ENCODE data around the gene DCUN1D2. TPM values are rescaled to one million over a fixed set of nuclear protein-coding genes. Genes with fewer than 3 reads are reported as not detected.

DCUN1D2 gene
- total RNA-seq, 2 donors from 2014 or later: 18.5 to 24.4 TPM

DNA sequence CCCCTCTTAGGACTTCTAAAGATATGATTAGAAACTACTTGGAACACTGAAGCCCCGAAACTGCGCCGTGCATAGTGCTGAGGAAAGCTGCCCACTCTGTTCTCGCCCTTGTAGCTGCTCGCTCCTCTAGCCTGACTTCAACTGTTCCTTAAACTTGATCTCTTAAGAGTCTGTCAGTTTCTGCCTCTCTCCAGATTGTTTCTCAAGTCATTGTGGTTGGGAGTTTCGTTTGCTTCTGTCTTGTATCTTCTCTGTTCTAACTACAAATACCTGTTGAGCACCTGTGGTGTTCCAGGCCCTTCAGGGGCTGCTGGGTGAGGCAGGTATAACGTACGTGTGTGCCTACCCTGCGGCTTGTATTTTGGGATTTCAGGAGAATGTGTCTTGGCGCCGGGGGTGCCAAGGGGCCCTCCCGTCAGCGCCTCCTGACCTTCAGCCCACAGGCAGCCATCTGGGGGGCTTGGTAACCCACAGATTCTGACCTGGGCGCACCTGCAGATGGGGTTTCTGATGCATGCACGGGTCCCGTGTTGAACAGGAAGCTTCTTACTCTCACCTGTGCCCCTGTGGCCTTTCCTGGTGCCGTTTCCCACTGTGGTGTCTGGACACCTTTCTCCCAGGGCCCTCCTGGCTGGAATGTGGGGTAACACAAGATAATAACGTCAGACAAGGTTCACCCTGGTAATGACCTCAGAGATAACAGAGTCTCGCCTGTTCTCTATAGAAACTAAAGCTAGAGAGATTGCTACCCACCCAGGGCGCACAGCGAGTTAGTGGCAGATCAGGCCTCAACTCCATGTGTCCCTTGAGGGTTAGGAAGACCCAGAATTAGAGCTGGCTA, 17.2 kb upstream of the DCUN1D2 start:
- Mint-ChIP-seq H3K9me3 (no peaks in the 10 kb centered on the region), H3K36me3 (ENCODE audit: low read depth) (peaks cover 48% of the 10 kb centered on the region), H3K27me3 (no peaks in the 10 kb centered on the region), H3K4me3 (no peak overlapping the region), H3K27ac (no peak overlapping the region), H3K4me1 (no peaks in the 10 kb centered on the region)
- ATAC-seq (replicated peaks): no peak

DNA sequence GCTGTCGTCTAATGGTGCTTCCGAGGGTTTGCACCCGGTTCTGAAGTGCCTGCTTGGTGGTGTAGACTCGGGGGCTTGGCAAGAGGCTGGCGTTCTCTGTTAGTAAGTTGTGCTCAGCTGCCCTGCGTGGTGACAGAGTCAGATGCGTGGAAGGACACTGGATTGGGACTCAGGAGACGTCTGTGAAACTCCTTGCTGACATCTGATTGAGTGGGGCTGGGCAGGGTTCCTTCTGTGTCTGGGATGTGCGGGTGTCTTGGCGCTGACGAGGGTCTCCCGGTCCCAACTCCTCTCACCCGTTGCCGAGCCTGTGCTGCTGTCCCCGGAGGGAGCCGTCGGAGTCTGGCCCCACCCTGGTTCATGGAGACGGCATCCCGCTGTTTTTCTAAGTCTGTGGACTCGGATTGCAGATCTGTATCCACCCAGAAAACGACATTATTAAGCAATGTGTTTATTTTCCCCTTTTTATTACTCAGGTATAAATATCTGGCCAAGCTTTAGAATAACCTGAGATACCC, 16.4 kb upstream of the DCUN1D2 start:
- peaks cover 47% of the 10 kb centered on the region for H3K36me3 Mint-ChIP-seq (ENCODE audit: low read depth)
- H3K9me3 Mint-ChIP-seq: no peaks in the 10 kb centered on the region
- no peaks in the 10 kb centered on the region for H3K27me3 Mint-ChIP-seq
- H3K4me3 Mint-ChIP-seq: no peak overlapping the region
- H3K4me1 Mint-ChIP-seq: no peaks in the 10 kb centered on the region
- no peak for ATAC-seq (replicated peaks)
- H3K27ac Mint-ChIP-seq: no peak overlapping the region

DNA sequence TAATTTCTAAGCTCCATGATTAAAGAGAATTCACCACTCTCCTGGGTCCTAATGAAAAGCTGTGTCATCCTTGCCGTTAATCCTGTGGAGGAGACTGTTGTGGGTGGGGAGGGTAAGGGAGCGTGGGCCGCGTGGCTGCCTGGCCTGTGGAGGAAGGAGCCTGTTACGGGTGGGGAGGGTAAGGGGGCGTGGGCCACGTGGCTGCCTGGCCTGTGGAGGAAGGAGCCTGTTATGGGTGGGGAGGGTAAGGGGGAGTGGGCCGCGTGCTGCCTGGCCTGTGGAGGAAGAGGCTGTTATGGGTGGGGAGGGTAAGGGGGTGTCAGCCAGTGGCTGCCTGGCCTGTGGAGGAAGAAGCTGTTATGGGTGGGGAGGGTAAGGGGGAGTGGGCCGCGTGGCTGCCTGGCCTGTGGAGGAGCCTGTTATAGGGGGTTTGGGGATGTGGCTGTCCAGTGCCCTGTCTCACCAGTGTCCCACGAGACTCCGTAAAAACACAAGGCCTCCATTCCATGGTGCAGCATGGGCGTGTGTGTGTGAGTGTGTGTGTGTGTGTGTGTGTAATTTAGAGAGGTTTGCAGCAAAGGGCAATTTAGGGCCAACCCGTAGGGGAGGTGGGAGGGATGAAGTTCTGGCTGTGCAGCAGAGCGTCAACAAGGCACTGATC, 15.6 kb upstream of the DCUN1D2 start:
- peaks cover 55% of the 10 kb centered on the region for H3K36me3 Mint-ChIP-seq (ENCODE audit: low read depth)
- no peak for ATAC-seq (replicated peaks)
- no peaks in the 10 kb centered on the region for H3K27me3 Mint-ChIP-seq
- no peak overlapping the region for H3K27ac Mint-ChIP-seq
- H3K9me3 Mint-ChIP-seq: no peaks in the 10 kb centered on the region
- H3K4me3 Mint-ChIP-seq: no peak overlapping the region
- H3K4me1 Mint-ChIP-seq: no peaks in the 10 kb centered on the region

DNA sequence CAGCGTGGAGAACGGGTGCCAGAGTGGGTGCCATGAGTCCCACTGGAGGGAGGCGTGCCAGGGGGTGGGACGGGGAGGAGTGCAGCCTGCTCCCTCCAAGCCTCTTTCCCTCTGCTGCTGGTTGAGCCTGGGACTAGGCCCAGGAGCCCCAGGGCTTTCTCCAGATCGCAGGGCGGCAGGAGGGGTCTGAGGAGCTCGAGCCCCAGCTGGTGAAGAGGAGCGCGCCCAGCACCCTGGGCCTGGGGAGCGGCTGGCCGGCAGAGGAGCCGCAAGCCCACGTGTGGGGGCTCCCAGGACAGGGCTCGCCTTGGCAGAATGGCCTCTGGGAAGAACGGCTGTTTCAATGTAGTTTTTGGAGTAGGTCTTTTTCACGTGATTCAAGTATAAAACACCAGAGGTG, 12.2 kb upstream of the DCUN1D2 start:
- Mint-ChIP-seq H3K36me3 (ENCODE audit: low read depth) (peaks cover 71% of the 10 kb centered on the region), H3K4me1 (no peaks in the 10 kb centered on the region), H3K9me3 (no peaks in the 10 kb centered on the region), H3K27me3 (no peaks in the 10 kb centered on the region), H3K4me3 (no peak overlapping the region), H3K27ac (no peak overlapping the region)
- ATAC-seq (replicated peaks): no peak

DNA sequence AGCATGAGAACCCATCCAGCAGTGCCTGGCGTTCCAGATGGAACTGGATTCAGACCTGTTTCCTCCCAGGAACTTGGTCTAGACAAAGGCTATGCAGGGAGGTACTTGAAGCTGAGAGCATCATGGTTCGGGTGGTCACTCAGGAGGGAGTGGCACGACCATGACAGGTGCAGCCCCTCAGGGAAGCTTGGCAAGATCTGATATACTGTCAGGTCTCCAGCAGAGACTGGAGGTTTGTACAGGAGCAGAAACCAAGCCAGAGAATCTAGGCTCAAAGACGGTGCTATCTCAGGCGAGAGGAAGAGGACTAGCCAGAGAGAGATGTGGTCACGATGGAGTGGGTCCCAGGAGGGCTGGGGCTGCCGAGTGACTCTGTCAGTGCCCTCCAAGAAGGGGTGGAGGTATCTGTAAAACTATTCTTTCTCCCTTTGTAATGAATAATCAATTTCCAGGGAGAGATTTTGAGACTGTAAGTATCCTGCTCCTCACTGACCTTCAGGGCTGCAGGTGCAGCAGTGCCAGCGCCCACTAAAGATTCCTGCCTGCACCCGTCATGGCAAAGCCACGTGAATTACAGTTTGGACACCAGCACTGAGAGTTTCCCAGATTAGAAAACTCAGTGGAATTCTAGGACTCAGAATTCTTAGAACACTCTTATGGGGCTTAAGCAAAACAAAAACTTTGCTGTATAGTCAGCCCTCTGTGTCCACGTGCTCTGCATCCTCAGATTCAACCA, 10.2 kb upstream of the DCUN1D2 start:
- Mint-ChIP-seq H3K4me1 (peaks cover 4% of the 10 kb centered on the region), H3K4me3 (no peak overlapping the region), H3K27me3 (no peaks in the 10 kb centered on the region), H3K9me3 (no peaks in the 10 kb centered on the region), H3K27ac (no peak overlapping the region), H3K36me3 (ENCODE audit: low read depth) (peaks cover 85% of the 10 kb centered on the region)
- no peak for ATAC-seq (replicated peaks)

DNA sequence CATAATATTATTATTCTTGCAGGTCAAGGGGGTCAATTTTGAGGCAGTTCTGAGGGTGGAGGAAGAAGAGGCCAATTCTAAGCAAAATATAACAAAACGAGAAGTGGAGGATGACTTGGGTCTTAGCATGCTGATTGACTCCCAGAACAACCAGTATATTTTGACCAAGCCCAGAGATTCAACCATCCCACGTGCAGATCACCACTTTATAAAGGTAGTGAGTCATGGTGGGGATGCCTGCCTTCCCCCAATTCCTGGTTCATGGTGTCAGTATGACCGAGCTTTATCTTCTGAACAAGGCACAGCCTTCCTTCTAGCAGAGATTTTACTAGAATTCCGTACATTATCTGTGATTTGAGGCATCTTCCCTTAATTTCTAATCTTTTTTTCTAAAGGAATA, 9.4 kb upstream of the DCUN1D2 start:
- H3K27me3 Mint-ChIP-seq: no peaks in the 10 kb centered on the region
- no peak for ATAC-seq (replicated peaks)
- no peaks in the 10 kb centered on the region for H3K9me3 Mint-ChIP-seq
- no peak overlapping the region for H3K4me3 Mint-ChIP-seq
- H3K36me3 Mint-ChIP-seq (ENCODE audit: low read depth): peaks cover 85% of the 10 kb centered on the region
- peaks cover 6% of the 10 kb centered on the region for H3K4me1 Mint-ChIP-seq
- peak overlapping the region; percentile 17 for H3K27ac Mint-ChIP-seq

DNA sequence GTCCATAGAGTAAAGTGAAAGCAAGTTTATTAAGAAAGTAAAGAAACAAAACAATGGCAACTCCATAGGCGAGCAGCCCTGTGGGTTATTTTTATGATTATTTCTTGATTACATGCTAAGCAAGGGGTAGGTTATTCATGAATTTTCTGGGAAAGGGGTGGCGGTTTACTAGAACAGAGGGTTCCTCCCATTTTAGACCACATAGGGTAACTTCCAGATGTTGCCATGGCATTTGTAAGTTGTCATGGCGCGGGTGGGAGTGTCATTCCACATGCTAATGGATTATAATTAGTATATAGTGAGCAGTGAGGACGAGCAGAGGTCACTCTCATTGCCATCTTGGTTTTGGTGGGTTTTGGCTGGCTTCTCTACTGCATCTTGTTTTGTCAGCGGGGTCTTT, 8.4 kb upstream of the DCUN1D2 start:
- Mint-ChIP-seq H3K36me3 (ENCODE audit: low read depth) (peaks cover 87% of the 10 kb centered on the region), H3K27ac (no peak overlapping the region), H3K27me3 (no peaks in the 10 kb centered on the region), H3K4me1 (peaks cover 13% of the 10 kb centered on the region), H3K9me3 (no peaks in the 10 kb centered on the region), H3K4me3 (no peak overlapping the region)
- no peak for ATAC-seq (replicated peaks)

DNA sequence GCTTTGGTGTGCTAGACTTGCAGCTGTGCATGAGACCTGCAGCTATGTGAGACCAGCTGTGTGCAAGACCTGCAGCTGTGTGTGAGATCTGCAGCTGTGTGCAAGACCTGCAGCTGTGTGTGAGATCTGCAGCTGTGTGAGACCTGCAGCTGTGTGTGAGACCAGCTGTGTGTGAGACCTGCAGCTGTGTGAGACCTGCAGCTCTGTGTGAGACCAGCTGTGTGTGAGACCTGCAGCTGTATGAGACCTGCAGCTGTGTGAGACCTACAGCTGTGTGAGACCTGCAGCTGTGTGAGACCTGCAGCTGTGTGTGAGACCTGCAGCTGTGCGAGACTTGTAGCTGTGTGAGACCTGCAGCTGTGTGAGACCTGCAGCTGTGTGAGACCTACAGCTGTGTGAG, 6.7 kb upstream of the DCUN1D2 start:
- Mint-ChIP-seq H3K27ac (no peak overlapping the region), H3K27me3 (no peaks in the 10 kb centered on the region), H3K9me3 (no peaks in the 10 kb centered on the region), H3K4me3 (no peak overlapping the region), H3K4me1 (peaks cover 22% of the 10 kb centered on the region), H3K36me3 (ENCODE audit: low read depth) (peaks cover 80% of the 10 kb centered on the region)
- ATAC-seq (replicated peaks): no peak

DNA sequence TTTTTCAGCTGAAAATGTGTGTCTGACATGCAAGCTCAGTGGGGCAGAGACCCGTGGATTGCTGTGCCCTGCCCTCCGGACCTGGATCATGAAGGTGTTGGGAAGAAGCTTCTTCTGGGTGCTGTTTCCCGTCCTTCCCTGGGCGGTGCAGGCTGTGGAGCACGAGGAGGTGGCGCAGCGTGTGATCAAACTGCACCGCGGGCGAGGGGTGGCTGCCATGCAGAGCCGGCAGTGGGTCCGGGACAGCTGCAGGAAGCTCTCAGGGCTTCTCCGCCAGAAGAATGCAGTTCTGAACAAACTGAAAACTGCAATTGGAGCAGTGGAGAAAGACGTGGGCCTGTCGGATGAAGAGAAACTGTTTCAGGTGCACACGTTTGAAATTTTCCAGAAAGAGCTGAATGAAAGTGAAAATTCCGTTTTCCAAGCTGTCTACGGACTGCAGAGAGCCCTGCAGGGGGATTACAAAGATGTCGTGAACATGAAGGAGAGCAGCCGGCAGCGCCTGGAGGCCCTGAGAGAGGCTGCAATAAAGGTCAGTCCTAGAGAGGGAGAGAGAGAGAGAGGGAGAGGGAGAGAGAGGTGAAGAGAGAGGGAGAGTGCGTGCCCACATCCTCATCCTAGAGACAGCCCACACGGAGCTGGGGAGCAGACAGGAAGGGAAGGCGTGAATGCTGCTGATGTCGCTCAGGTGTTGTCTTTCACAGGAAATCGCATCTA, 5.1 kb upstream of the DCUN1D2 start:
- Mint-ChIP-seq H3K27me3 (no peaks in the 10 kb centered on the region), H3K4me1 (peaks cover 22% of the 10 kb centered on the region), H3K4me3 (peak overlapping the region; percentile 35), H3K27ac (peak overlapping the region; percentile 69), H3K36me3 (ENCODE audit: low read depth) (peaks cover 67% of the 10 kb centered on the region), H3K9me3 (no peaks in the 10 kb centered on the region)
- ATAC-seq (replicated peaks): no peak

DNA sequence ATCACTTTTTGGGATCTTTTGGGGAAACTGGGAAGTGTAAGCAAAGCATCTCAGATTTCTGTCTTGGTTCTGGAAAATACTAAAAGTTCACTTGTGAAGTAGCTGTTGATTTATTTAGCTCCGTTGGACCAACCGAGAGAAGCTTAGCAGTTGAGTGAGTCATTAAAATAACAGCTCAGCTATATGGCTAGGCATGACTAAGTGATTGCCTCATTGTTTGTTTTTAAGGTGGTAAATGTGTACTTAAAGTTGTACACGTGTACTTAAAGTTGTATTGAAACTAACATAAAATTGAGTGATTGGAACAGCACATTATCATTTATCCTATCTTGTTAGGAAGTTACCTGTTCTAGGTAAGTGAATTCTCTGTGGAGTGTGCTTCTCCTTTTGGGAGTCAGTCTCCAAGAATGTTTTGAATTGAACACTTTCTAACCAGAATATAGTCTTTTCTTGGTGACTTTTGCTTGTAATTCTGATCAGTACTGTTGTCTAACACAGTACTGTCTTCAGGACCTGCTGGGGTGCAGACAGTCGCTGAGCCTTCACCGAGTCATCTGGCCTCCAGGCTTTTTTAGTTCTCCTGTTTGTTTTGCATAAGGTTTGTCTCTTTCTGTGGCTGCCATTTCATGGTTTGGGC, 2.9 kb upstream of the DCUN1D2 start:
- Mint-ChIP-seq H3K9me3 (no peaks in the 10 kb centered on the region), H3K4me3 (peak overlapping the region; percentile 74), H3K36me3 (ENCODE audit: low read depth) (peaks cover 54% of the 10 kb centered on the region), H3K4me1 (peaks cover 38% of the 10 kb centered on the region), H3K27ac (peak overlapping the region; percentile 80), H3K27me3 (no peaks in the 10 kb centered on the region)
- peak; percentile 64 for ATAC-seq (replicated peaks)

DNA sequence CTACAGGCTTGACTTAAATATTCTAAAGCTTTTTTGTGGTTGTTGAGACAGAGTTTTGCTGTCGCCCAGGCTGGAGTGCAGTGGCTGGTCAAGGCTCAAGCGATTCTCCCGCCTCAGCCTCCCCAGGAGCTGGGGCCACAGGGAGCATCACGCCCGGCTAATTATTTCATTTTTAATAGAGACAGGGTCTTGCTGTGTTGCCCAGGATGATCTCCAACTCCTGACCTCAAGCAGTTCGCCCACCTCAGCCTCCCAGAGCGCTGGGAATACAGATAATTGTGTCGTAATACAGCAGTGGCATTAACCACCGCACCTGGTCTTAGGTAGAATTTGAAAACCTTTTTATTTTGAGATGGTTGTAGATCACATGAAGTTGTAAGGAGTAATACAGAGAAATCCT, 1.5 kb upstream of the DCUN1D2 start:
- H3K27me3 Mint-ChIP-seq: no peaks in the 10 kb centered on the region
- H3K36me3 Mint-ChIP-seq (ENCODE audit: low read depth): peaks cover 41% of the 10 kb centered on the region
- no peaks in the 10 kb centered on the region for H3K9me3 Mint-ChIP-seq
- H3K27ac Mint-ChIP-seq: peak overlapping the region; percentile 59
- ATAC-seq (replicated peaks): no peak
- peak overlapping the region; percentile 74 for H3K4me3 Mint-ChIP-seq
- H3K4me1 Mint-ChIP-seq: peaks cover 46% of the 10 kb centered on the region

DNA sequence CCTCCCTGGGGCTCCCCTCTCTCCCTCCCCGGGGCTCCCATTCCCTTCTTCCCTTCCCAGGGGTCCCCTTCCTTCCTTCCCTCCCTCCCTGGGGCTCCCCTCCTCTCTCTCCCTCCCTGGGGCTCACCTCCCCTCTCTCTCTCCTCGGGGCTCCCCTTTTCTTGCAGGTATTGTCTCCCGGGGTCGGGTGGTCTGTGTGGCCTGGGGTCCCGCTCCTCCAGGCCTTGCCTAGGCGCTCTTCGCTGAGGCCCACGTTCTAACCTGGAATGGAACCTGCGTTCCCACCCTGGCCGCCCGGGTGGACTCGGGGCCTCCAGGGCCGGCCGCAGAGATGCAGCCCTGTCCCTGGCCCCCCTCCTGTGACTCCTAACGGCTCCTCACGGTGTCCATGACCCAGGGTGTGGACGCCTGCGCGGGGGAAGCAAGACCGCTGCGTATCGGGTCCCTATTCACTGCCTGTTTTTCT, 940 bp upstream of the DCUN1D2 start:
- H3K4me3 Mint-ChIP-seq: peak overlapping the region; percentile 74
- no peaks in the 10 kb centered on the region for H3K27me3 Mint-ChIP-seq
- H3K36me3 Mint-ChIP-seq (ENCODE audit: low read depth): peaks cover 36% of the 10 kb centered on the region
- no peak for ATAC-seq (replicated peaks)
- H3K9me3 Mint-ChIP-seq: no peaks in the 10 kb centered on the region
- peak overlapping the region; percentile 59 for H3K27ac Mint-ChIP-seq
- H3K4me1 Mint-ChIP-seq: peaks cover 46% of the 10 kb centered on the region

DNA sequence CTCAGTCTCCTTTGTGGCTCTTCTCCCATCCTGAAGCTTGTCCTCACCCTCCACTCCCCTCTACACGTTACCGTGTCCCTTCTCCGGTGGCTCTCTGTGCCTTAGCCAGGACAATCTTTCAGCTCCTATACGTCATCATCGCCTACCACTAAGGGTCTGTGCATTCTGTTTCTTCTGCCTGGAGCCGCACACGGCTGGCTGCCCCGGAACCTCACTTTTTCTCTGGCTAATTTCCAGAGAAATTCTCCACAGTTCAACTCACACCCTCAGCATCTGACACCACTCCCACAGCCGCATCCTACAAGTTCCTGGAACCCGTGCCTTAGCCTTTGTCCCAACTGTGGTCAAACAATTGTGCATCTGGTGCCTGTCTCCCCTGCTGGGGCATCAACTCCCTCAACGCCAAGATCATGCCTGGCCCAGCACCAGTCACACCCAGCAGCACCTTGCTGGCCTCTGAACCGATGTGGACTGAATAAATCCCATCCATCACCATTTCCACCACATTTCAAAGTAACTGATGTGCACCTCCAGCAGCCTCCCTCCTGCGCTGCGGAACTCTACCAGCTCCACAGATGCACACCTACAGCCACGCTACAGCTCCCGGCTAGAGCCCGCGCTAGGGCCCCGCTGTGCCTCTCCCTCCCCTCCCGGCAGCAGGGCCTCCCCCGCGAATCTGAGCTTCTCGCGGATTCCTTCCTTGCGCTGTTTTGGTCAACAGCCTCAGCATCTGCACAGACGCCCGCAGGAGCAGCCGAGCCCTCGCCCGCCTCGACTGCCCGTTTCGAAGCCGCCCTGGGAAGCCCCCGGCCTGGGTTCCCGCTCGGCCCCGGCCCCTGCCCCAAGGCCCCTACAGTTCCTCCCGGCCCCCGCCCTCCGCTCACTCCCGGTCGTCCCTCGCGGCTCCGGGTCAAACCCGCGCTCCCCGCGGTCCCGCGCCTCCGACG, 689 bp downstream of the DCUN1D2 start:
- H3K27me3 Mint-ChIP-seq: no peaks in the 10 kb centered on the region
- no peaks in the 10 kb centered on the region for H3K9me3 Mint-ChIP-seq
- peaks cover 40% of the 10 kb centered on the region for H3K4me1 Mint-ChIP-seq
- peak; percentile 34 for ATAC-seq (replicated peaks)
- peak overlapping the region; percentile 87 for H3K27ac Mint-ChIP-seq
- H3K4me3 Mint-ChIP-seq: peak overlapping the region; percentile 93
- H3K36me3 Mint-ChIP-seq (ENCODE audit: low read depth): peaks cover 20% of the 10 kb centered on the region
